ENCODE data around the gene SELENOS.

SELENOS gene

GRCh38 chr15:101264911-101265641 lies 12.2 kb downstream of the SELENOS start:
- Histone ChIP-seq H3K4me2 (no peak overlapping the region), H3K9me3 (no peaks in the 10 kb centered on the region), H3K9ac (no peak overlapping the region), H3K4me3 (no peak overlapping the region), H3K27me3 (no peaks in the 10 kb centered on the region), H3K27ac (no peak overlapping the region), H3K36me3 (peaks cover 13% of the 10 kb centered on the region), H3K4me1 (peaks cover 7% of the 10 kb centered on the region), H4K20me1 (no peaks in the 10 kb centered on the region)
- TF ChIP-seq Cebpa-rat (IDR thresholded peaks at IDR 0.05), result no peak

- Histone ChIP-seq H3K4me3 (no peak overlapping the region), H3K27me3 (no peaks in the 10 kb centered on the region), H3K9me3 (no peaks in the 10 kb centered on the region), H3K27ac (no peak overlapping the region), H4K20me1 (no peaks in the 10 kb centered on the region), H3K9ac (no peak overlapping the region), H3K4me2 (no peak overlapping the region), H3K4me1 (peaks cover 7% of the 10 kb centered on the region), H3K36me3 (peaks cover 2% of the 10 kb centered on the region)
- no peak for TF ChIP-seq Cebpa-rat (IDR thresholded peaks at IDR 0.05)
Measured at GRCh38 chr15:101264011-101264410, 13.3 kb downstream of the SELENOS start.

GRCh38 chr15:101262551-101262950 lies 14.7 kb downstream of the SELENOS start:
- H4K20me1 ChIP-seq, result no peaks in the 10 kb centered on the region
- H3K4me3 ChIP-seq, result no peak overlapping the region
- H3K9ac ChIP-seq, result no peak overlapping the region
- H3K27ac ChIP-seq, result no peak overlapping the region
- no peaks in the 10 kb centered on the region for H3K9me3 ChIP-seq
- H3K4me2 ChIP-seq, result no peak overlapping the region
- H3K36me3 ChIP-seq, result no peaks in the 10 kb centered on the region
- no peak for TF ChIP-seq Cebpa-rat (IDR thresholded peaks at IDR 0.05)
- H3K27me3 ChIP-seq, result no peaks in the 10 kb centered on the region
- peaks cover 7% of the 10 kb centered on the region for H3K4me1 ChIP-seq

- Histone ChIP-seq H3K9me3 (no peaks in the 10 kb centered on the region), H4K20me1 (no peaks in the 10 kb centered on the region), H3K4me2 (no peak overlapping the region), H3K4me3 (no peak overlapping the region), H3K27me3 (no peaks in the 10 kb centered on the region), H3K9ac (no peak overlapping the region), H3K4me1 (peaks cover 9% of the 10 kb centered on the region), H3K36me3 (no peaks in the 10 kb centered on the region), H3K27ac (no peak overlapping the region)
- TF ChIP-seq Cebpa-rat (IDR thresholded peaks at IDR 0.05), result no peak
Measured at GRCh38 chr15:101258238-101259144, 18.8 kb downstream of the SELENOS start.

- no peak overlapping the region for H3K4me2 ChIP-seq
- no peak for TF ChIP-seq Cebpa-rat (IDR thresholded peaks at IDR 0.05)
- H3K4me1 ChIP-seq, result peaks cover 21% of the 10 kb centered on the region
Measured at GRCh38 chr15:101256757-101257156, 20.5 kb downstream of the SELENOS start.

GRCh38 chr15:101255615-101256241 lies 21.6 kb downstream of the SELENOS start:
- H3K9me3 ChIP-seq, result no peaks in the 10 kb centered on the region
- H3K27ac ChIP-seq, result no peak overlapping the region
- no peaks in the 10 kb centered on the region for H3K27me3 ChIP-seq
- H3K9ac ChIP-seq, result no peak overlapping the region
- TF ChIP-seq Cebpa-rat (IDR thresholded peaks at IDR 0.05), result no peak
- peaks cover 4% of the 10 kb centered on the region for H4K20me1 ChIP-seq
- peak overlapping the region; percentile 19; the same call in 1 of the 2 replicates for H3K4me2 ChIP-seq
- peaks cover 21% of the 10 kb centered on the region for H3K4me1 ChIP-seq
- no peaks in the 10 kb centered on the region for H3K36me3 ChIP-seq
- no peak overlapping the region for H3K4me3 ChIP-seq

More at GRCh38 chr15:101256757-101257156, 20.5 kb downstream of the SELENOS start:
- Histone ChIP-seq H3K36me3 (no peaks in the 10 kb centered on the region), H3K27me3 (no peaks in the 10 kb centered on the region), H3K9ac (no peak overlapping the region), H4K20me1 (no peaks in the 10 kb centered on the region), H3K9me3 (no peaks in the 10 kb centered on the region), H3K4me3 (no peak overlapping the region), H3K27ac (no peak overlapping the region)

GRCh38 chr15:101255051-101255395 lies 22.3 kb downstream of the SELENOS start:
- no peak overlapping the region for H3K4me3 ChIP-seq
- H4K20me1 ChIP-seq, result peaks cover 11% of the 10 kb centered on the region
- no peak overlapping the region for H3K9ac ChIP-seq
- H3K36me3 ChIP-seq, result no peaks in the 10 kb centered on the region
- no peak overlapping the region for H3K27ac ChIP-seq
- H3K4me2 ChIP-seq, result no peak overlapping the region
- peaks cover 25% of the 10 kb centered on the region for H3K4me1 ChIP-seq
- TF ChIP-seq Cebpa-rat (IDR thresholded peaks at IDR 0.05), result no peak
- H3K9me3 ChIP-seq, result no peaks in the 10 kb centered on the region
- H3K27me3 ChIP-seq, result no peaks in the 10 kb centered on the region

GRCh38 chr15:101254157-101255050 lies 22.9 kb downstream of the SELENOS start:
- Histone ChIP-seq H3K4me3 (no peak overlapping the region), H3K4me1 (peaks cover 32% of the 10 kb centered on the region), H4K20me1 (peaks cover 17% of the 10 kb centered on the region), H3K4me2 (no peak overlapping the region), H3K27ac (no peak overlapping the region), H3K9me3 (no peaks in the 10 kb centered on the region), H3K36me3 (no peaks in the 10 kb centered on the region), H3K27me3 (no peaks in the 10 kb centered on the region), H3K9ac (no peak overlapping the region)
- TF ChIP-seq Cebpa-rat (IDR thresholded peaks at IDR 0.05), result no peak

- no peaks in the 10 kb centered on the region for H3K9me3 ChIP-seq
- no peaks in the 10 kb centered on the region for H3K27me3 ChIP-seq
- H3K4me3 ChIP-seq, result peak overlapping the region; percentile 98
- H4K20me1 ChIP-seq, result peaks cover 33% of the 10 kb centered on the region
- H3K36me3 ChIP-seq, result peaks cover 7% of the 10 kb centered on the region; the same call in 1 of the 2 replicates
- peaks cover 47% of the 10 kb centered on the region for H3K4me1 ChIP-seq
- no peak overlapping the region for H3K27ac ChIP-seq
- peak overlapping the region; percentile 87 for H3K4me2 ChIP-seq
- no peak for TF ChIP-seq Cebpa-rat (IDR thresholded peaks at IDR 0.05)
- peak overlapping the region; percentile 89 for H3K9ac ChIP-seq
Measured at GRCh38 chr15:101252836-101253235, 24.4 kb downstream of the SELENOS start.

All from BLaER1 (cell line).